Hepatocyte (in vitro differentiated cells): Measurements from ENCODE around the gene ZMYND8.
"Not testable (repeated sequence)": the region's sequence is repeated elsewhere in the genome, so short reads cannot be mapped to it uniquely, and the experiment has no call there.

ENCODE experiments used
- CTCF ChIP-seq: fragments of 200-600 bp; sonication (generic); IDR thresholded peaks from 2 replicates; pipeline ENCODE4 v1.5.1; 2016; ENCODE audit warnings: antibody characterized with exemption, mild to moderate bottlenecking; ENCODE audit not compliant: poor library complexity
- EZH2 ChIP-seq: fragments of 200-600 bp; sonication (generic); IDR thresholded peaks from 2 replicates; pipeline ENCODE4 v1.6.1; 2016; ENCODE audit warnings: antibody characterized with exemption, mild to moderate bottlenecking, borderline replicate concordance
- EZH2phosphoT487 ChIP-seq: fragments of 200-600 bp; sonication (generic); IDR thresholded peaks from one replicate; pipeline ENCODE4 v1.6.1; 2018; ENCODE audit warnings: antibody characterized with exemption, mild to moderate bottlenecking, low read depth, moderate library complexity; ENCODE audit not compliant: unreplicated experiment, severe bottlenecking

DNA sequence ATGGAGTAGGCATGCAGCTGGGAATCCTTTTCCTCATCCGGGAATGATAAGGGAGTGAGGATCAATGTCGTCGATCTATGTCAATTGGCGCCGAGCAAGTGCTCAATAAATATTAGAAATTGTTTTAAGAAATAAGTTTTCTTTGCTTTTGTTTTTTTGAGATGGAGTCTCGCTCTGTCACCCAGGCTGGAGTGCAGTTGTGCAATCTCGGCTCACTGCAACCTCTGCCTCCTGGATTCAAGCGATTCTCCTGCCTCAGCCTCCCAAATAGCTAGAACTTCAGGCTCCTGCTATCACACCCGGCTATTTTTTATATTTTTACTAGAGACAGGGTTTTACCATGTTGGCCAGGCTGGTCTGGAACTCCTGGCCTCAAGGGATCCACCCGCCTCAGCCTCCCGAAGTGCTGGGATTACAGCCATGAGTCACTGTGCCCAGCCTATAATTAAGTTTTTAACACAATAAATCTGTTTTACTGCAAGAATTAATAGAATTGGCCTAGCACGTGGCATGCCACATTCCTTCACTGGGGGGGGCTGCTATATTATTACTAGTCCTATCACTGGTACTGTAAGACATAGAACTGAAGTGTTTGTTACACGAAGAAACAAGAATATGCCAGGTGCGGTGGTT, 92.2 kb downstream of the ZMYND8 start:
- TF ChIP-seq CTCF, EZH2, EZH2phosphoT487: not testable (repeated sequence)
